KBM-7 (cell line): ENCODE data around the gene TNFRSF11A.

Source experiments
- DNase-seq: peaks from one replicate; pipeline ENCODE4 v3.0.0-alpha.2; 2015
- in situ Hi-C: fragments of 300-500 bp; cut with MboI; formaldehyde crosslinking; loops from 2 replicates; pipeline ENCODE4 v1.14.3; 2020; ENCODE audit warnings: low sequenced_read_pairs, low pct_unique_long_range_greater_than_20kb, mixed read lengths

The TNFRSF11A gene

DNA sequence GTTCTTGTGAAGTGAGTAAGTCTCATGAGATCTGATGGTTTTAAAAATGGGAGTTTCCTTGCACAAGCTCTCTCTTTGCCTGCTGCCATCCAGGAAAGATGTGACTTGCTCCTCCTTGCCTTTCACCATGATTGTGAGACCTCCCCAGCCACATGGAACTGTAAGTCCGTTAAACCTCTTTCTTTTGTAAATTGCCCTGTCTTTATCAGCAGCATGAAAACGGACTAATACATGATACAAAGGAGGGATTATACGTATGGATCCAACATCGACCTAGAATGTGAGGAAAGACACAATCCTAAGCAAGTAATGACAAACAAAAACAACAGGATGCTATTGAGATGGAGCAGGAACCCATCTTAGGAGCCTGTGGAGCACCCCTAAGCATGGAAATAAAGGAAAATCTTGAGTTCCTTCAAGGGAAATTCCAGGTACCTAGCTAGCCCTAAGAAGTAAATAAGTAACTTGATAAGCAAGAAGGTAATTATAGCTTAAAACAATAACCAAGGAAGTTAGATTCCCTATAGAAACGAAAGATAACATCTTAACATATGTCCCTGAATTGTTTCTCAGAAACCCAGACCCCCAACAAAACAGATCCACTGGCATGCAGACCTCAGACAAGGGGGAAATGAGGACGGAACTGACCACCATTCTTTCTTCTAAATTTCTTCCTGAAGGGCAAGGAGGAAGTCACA is 1.5 kb upstream of the TNFRSF11A start:
- DNase-seq, result no peak
- in situ Hi-C loops, result no loop called here

DNA sequence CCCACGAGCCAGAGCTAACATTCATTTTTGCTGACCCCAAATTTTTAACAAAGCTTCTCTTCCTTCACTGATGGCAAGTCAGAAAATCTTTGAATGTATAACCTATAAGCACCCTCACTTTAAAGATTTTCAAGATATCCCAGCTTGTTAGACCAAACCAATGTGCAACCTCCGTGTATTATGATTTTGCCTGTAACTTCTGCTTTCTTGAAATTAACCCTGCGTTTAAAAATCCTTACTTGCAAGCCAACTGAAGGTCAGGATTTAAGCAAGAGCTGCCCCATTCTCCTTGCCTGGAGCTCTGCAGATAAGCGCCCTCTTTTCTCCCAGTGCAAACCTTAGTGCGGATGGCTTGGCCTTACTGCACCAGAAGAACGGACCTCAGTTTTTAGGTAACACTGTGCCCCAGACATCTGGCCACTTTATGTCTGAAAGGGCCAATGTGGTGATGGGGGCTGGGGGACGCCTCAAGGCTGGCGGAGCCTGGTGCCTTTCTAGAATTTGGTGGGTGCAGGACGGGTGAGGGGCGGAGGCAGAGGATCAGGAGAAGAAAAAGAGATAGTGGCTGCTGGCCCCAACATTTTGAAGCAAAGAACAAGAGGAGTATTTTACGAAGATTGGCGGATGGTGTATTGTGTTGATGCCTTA is 805 bp upstream of the TNFRSF11A start:
- DNase-seq, result peak; percentile 72
- in situ Hi-C loops, result no loop called here

- DNase-seq, result peak; percentile 43
- in situ Hi-C loops, result no loop called here
These were observed 916 bp downstream of the TNFRSF11A start for GRCh38 chr18:62325806-62326645.

- in situ Hi-C loops, result no loop called here
- DNase-seq, result no peak
These were observed 1.7 kb downstream of the TNFRSF11A start for GRCh38 chr18:62326646-62327348.

DNA sequence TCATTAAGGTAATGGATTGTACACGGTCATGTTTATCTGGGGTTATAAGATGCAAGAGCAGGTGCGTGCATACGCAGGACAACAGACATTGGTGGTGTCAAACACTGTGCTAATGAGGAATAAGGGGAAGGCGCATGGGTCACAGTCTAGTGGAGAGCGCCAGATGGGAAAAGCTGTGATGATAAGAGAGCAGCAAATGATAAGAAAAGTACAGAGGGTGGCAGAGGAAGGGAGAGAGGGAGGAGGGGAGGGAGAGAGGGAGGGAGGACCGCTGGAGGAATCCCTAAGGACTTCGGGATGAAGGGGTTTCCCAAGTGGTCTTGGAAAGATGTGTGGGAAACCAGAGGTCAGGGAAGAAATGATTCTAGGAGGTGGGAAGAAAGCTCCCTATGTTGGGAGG is 2.9 kb downstream of the TNFRSF11A start:
- DNase-seq, result no peak
- in situ Hi-C loops, result no loop called here

DNA sequence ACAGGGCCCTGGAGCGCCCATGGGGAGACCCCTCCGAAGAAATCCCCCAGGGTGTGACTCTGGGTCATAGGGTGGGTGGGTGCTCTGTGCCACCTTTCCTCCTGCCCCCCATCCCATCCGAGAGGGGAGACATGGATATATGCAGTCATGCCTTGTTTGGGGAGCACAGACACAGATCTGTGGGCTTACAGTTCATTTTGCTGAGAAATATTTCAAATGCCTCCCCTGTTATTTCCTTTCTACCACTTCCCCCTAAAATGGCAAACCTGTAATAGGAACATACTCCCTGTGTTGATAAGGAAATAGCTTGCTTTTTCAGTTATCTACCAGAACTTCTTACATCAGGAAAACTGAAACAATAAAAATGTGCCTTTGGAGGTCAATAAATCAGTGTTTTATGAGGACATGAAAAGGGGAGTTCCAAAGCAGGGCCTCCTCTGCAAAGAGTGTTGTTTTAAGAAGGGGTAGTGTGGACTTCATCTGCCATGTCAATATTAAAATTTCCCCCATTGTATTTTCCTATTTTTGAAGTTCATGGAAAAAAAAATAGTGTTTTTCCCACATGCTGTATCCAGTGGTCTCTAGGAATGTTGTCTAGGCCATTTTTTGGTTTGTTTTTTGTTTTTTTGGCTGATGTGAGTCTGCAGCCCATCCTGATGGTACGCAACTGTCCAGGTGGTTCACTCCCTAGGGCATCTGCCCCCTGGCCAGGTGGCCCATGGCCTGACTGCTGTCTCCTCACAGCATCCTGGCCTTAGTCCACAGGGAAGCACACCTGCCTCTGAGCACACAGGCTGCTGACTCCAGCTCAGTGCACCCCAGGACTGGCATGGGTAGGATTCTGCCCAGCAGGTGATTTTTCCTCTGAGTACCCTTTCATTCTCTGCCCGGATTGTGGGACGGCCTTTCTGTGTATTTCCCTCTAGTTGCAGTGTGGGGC is 3.7 kb downstream of the TNFRSF11A start:
- DNase-seq, result no peak

DNA sequence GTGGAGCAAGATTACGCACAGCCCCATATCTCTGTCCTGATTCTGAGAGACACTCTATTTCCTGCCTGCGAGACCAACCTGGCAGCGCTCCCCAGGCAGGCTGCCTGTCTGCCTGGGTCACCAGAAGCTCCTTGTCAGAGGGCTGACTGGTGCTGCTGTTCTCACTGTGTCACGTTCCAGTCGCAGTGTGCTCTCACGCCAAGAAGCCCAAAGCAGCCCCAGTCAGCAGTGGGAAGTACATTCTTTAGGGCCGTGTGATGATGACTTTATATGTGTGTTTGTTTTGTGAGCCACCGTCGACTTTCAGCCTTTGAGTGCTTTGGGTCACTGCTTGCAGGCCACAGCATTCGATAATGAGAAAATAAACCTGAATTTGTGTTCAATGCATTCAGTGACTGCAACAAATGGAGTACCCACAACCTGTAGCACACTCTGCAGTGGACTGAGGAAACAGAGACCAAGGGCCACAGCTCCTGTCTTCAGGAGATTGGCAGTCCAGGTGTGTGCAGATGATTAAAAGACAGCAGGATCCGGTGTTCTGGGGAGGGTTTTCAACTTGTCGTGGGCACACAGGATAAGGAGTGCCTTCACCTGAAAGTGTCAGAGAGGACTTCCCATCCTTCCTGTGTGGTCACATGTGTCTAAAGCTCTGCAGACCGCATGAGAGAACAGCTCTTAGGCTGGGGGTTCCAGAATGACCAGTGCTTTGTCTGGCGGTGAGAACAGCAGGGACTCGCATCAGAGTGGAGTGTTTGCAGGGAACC is 4.8 kb downstream of the TNFRSF11A start:
- in situ Hi-C loops, result no loop called here
- DNase-seq, result no peak

More for the DNA sequence above, 3.7 kb downstream of the TNFRSF11A start:
- in situ Hi-C loops, result no loop called here

GRCh38 chr18:62330650-62331049 is 5.5 kb downstream of the TNFRSF11A start:
- no peak for DNase-seq
- in situ Hi-C loops, result no loop called here

GRCh38 chr18:62331581-62332356 is 6.7 kb downstream of the TNFRSF11A start:
- in situ Hi-C loops, result no loop called here
- no peak for DNase-seq

- no peak for DNase-seq
- in situ Hi-C loops, result no loop called here
These were observed 7.3 kb downstream of the TNFRSF11A start for GRCh38 chr18:62332431-62332830.

DNA sequence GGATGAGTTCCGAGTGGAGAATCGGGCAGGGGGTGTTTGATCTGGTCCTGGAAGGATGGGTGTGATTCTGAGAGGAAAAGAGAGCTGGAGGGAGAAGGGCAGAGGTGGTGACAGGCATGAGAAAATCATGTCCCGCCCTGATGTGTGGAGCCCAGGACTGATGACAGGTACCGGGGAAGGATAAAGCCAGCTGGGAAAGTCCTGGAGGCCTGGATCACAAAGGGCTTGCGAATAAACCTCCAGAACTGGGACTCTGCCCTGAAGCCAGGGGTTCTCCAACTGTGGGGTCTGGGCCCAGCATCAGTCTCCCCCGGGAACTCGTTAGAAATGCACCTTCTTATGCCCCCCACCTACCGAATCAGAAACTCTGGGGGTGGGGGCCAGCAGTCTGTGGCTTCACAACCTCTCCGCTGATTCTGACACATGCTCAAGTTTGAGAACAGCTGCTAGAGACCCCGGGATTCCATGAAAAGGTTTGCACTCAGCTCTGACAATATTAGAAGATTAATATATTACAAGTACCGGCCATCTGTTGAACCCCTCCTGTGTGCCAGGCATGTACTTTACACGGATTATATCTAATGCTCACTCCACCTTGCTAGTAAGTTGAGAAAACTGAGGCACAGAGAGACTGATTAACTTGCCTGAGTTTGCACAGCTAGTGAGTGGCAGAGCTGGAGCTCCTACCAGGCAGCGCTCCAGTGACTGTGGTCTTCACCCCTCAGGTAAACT is 8.0 kb downstream of the TNFRSF11A start:
- in situ Hi-C loops, result no loop called here
- no peak for DNase-seq

DNA sequence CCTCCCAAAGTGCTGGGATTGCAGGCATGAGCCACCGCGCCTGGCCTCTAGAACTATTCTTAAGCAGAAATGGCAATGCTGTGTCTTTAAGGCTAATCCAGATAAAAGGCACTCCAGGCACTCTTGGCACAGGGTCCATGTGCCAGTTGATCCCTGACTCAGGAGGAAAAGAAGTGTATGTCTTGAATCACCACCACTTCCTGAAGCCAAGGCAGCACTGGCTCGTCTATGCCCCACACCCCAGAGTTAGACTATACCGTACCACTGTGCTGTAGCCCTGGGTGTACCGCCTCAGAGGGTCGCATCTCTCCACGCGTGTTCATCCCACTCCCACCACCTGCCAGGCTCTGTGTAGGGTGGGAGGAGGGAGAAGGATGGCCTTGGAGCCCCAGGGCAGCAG is 9.0 kb downstream of the TNFRSF11A start:
- no peak for DNase-seq
- in situ Hi-C loops, result no loop called here

DNA sequence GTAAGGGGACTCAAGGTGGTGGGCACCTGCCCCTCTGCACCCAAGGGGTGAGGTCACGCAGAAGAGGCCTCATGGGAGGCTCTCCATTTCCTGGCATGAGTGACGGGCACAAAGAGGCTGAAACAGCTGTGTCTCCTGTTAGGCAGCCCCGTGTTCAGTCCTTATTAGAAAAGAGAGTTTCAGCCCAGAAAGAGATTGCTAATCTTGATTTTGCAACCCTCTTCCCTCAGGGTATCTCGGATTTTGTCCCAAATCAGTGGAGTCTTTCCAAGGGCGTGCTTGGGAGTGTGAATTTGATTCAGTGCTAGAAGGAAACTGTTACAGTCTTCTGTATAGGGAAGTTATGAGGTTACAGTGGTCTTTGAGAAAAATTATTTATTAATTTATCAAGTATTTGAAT is 10.4 kb downstream of the TNFRSF11A start:
- in situ Hi-C loops, result no loop called here
- no peak for DNase-seq

DNA sequence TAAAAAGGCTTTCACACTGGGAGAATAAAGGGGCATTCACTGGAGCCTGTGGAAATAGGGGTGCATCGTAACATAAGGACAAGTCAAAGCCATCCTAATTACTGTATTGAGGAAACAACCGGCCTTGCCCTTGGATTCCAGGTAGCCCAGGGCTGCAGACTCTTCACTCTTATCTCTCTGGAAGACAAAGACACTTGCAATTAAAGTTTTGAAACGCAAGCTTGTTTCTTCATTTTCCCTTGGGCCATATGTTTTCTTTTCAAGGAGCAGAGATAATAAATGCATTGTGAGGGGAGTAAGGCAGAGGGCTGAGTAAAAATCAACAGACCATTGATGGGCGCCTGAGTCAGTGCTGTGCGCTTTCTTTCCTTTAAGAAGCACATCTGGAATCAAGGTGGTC is 11.5 kb downstream of the TNFRSF11A start:
- DNase-seq, result no peak
- in situ Hi-C loops, result no loop called here

DNA sequence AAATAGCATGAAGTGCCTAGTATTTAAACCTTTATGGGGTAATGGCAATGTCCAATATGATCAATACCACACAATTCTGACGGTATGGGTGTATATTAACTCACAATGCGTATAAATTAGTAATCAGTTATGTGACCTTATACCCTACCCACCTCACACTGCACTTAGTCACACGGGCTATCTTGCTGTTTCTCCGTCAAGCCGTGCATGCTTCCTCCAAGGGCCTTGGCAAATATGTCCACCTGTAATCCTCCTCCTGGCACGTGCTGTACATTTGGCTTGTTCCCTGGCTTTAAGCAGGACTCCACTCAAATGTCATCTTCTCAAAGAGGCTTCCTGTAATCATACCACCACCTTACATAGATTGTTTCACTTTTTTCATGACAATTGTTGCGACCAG is 12.2 kb downstream of the TNFRSF11A start:
- DNase-seq, result no peak
- in situ Hi-C loops, result no loop called here

GRCh38 chr18:62338446-62339105 is 13.5 kb downstream of the TNFRSF11A start:
- in situ Hi-C loops, result no loop called here
- DNase-seq, result no peak
